Tibial nerve (tissue), 4 donors: Measurements from ENCODE around the gene MYOM3. TPM values are rescaled to one million over a fixed set of nuclear protein-coding genes. Genes with fewer than 3 reads are reported as not detected.

Experiments used
- DNase-seq, 2 donors: peaks; one replicate each; pipeline ENCODE4 v3.0.0-alpha.2; 2019; ENCODE audit warnings: low spot score in 2 of 2
- H3K27ac ChIP-seq, 4 donors: fragments of 200-600 bp; sonication (generic) in 3 of 4; one replicate each; pipeline ENCODE4 v1.5.1; 2017 to 2019; ENCODE audit warnings: mild to moderate bottlenecking in 1 of 4
- H3K27me3 ChIP-seq, 2 donors: fragments of 200-600 bp; sonication (generic) in 1 of 2; one replicate each; pipeline versions ENCODE4 v1.5.1 to v1.6.0; 2017 to 2019
- H3K36me3 ChIP-seq, 3 donors: fragments of 200-600 bp; sonication (generic); one replicate each; pipeline ENCODE4 v1.5.1; 2018 to 2019
- H3K4me1 ChIP-seq, 4 donors: fragments of 200-600 bp; sonication (generic) in 3 of 4; one replicate each; pipeline ENCODE4 v1.5.1; 2017 to 2019
- H3K4me3 ChIP-seq, 4 donors: fragments of 200-600 bp; sonication (generic) in 3 of 4; one replicate each; pipeline ENCODE4 v1.5.1; 2017 to 2019; ENCODE audit warnings: mild to moderate bottlenecking in 1 of 4, moderate library complexity in 1 of 4
- H3K9me3 ChIP-seq, 4 donors: fragments of 200-600 bp; sonication (generic) in 3 of 4; one replicate each; pipeline ENCODE4 v1.5.1; 2017 to 2019
- EP300 ChIP-seq, 2 donors: sonication (generic); formaldehyde crosslinking; IDR thresholded peaks; one replicate each; pipeline ENCODE4 v1.6.1; 2017; ENCODE audit warnings: antibody characterized with exemption in 2 of 2, mild to moderate bottlenecking in 1 of 2
- POLR2A ChIP-seq, 2 donors: fragments of 450-650 bp; IDR thresholded peaks; one replicate each; pipeline ENCODE4 v1.6.1; 2017; ENCODE audit warnings: antibody characterized with exemption in 2 of 2, mild to moderate bottlenecking in 2 of 2, moderate library complexity in 2 of 2
- WGBS, 2 donors: methylation state at CpG; one replicate each; pipeline ENCODE4 v1.1.5; 2018; 5-methylcytosine and 5-hydroxymethylcytosine counted together
- total RNA-seq, 4 donors: library from RNA; depleted of rRNA; stranded (reverse); fragments of >200 nt; gene quantifications; one replicate each; pipeline ENCODE4 v1.1.0, GENCODE V29; 2016
- TF ChIP-seq, protein P1 (sequence below), 5 experiments: fragments of 200-600 bp in 3 of 5; fragments of 450-650 bp in 2 of 5; sonication (generic) in 3 of 5; IDR thresholded peaks; one replicate each; pipeline ENCODE4 v1.5.1; 2016 to 2019; ENCODE audit warnings: antibody characterized with exemption in 5 of 5, mild to moderate bottlenecking in 3 of 5, moderate library complexity in 2 of 5

MYOM3 gene
- total RNA-seq, 4 donors from 2014 or later: 0.20 to 0.60 (median 0.22) TPM; not detected in 1

DNA sequence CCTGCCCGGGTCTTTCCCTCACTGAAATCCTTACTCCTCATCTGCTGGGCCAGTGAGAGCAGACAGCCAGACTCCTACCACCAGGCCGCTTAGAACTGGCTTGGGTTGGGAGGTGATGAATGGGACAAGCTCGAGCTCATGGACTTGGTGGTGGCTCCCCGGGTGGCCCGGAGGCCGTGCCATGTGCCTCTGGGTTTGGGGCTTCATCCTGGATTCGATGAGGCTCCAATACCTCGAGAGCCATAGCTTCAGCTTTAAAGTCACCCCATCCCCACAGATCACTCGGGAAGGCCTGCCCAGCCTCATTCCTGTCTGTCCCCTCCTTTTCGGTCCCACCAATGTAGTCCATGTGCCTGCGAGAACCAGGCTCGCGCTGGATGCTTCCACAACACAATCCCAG is 51.5 kb downstream of the MYOM3 start:
- no peak overlapping the region for H3K4me3 ChIP-seq
- peaks cover 0 to 9% (median 1%) of the 10 kb centered on the region in 4 donors for H3K9me3 ChIP-seq
- 84 to 93% methylated on average over 13 of the region's 13 CpGs for WGBS, 2 donors
- no peak overlapping the region for H3K27ac ChIP-seq
- no peak for DNase-seq
- TF ChIP-seq, protein P1, sequence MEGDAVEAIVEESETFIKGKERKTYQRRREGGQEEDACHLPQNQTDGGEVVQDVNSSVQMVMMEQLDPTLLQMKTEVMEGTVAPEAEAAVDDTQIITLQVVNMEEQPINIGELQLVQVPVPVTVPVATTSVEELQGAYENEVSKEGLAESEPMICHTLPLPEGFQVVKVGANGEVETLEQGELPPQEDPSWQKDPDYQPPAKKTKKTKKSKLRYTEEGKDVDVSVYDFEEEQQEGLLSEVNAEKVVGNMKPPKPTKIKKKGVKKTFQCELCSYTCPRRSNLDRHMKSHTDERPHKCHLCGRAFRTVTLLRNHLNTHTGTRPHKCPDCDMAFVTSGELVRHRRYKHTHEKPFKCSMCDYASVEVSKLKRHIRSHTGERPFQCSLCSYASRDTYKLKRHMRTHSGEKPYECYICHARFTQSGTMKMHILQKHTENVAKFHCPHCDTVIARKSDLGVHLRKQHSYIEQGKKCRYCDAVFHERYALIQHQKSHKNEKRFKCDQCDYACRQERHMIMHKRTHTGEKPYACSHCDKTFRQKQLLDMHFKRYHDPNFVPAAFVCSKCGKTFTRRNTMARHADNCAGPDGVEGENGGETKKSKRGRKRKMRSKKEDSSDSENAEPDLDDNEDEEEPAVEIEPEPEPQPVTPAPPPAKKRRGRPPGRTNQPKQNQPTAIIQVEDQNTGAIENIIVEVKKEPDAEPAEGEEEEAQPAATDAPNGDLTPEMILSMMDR (IDR thresholded peaks at IDR 0.05): no peak
- TF ChIP-seq EP300 (IDR thresholded peaks at IDR 0.05): no peak
- TF ChIP-seq POLR2A (IDR thresholded peaks at IDR 0.05): no peak
- H3K4me1 ChIP-seq: no peaks in the 10 kb centered on the region
- H3K36me3 ChIP-seq: no peaks in the 10 kb centered on the region
- no peaks in the 10 kb centered on the region for H3K27me3 ChIP-seq

DNA sequence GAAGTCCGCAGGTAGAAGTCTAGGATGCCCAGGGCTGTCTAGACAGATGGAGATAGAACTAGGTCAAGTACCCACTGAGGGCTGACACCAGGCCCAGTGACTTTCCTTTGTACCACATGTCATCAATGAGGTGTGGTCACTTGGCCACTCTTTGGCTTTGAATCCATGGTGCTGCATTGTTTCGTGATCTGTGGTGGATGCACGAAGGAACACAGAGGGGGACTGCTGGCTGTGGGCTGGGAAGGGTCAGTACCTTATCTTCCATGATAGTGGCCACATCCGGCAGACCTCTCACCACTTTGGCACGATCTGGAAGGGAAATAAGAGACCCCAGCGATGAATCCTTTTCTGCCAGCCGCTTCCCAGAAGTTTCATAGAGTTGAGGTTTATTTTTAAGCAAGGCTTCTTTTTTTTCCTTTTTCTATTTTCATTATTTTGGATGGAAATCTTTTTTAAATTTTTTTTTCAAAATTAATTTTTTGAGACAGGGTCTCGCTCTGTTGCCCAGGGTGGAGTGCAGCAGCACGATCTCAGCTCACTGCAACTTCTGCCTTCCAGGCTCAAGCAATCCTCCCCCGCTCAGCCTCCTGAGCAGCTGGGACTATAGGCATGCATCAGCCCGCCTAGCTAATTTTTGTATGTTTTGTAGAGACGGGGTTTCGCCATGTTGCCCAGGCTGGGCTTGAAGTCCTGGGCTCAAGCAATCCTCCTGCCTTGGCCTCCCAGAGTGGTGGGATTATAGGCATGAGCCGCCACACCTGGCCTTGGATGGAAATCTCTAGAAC is 53.1 kb downstream of the MYOM3 start:
- no peak for DNase-seq
- 88 to 91% methylated on average over 14 of the region's 14 CpGs for WGBS, 2 donors

DNA sequence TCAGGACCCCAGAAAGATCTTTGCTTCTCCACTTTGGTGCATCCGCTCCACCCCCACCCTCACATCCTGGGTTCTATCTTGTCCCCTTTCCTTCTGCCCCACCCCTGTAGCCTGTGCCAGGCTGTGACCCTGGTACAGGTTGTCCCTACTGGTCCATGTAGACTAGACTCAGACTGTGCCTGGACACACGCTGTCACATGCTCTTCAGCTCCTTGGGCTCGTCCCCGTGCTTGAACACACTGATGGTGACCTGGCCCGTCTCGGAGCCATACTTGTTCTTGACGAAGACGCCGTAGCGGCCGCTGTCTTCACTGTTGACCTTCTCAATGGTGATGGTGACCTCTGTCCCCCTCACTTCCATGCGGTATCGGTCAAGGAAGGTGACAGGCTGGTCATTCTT is 54.8 kb downstream of the MYOM3 start:
- 92 to 93% methylated on average over 13 of the region's 13 CpGs for WGBS, 2 donors
- H3K9me3 ChIP-seq: no peaks in the 10 kb centered on the region
- H3K36me3 ChIP-seq: no peaks in the 10 kb centered on the region
- no peaks in the 10 kb centered on the region for H3K4me1 ChIP-seq
- no peak for TF ChIP-seq POLR2A (IDR thresholded peaks at IDR 0.05)
- TF ChIP-seq EP300 (IDR thresholded peaks at IDR 0.05): no peak
- TF ChIP-seq, protein P1 (IDR thresholded peaks at IDR 0.05): no peak
- no peak overlapping the region for H3K4me3 ChIP-seq
- no peaks in the 10 kb centered on the region for H3K27me3 ChIP-seq
- no peak for DNase-seq
- H3K27ac ChIP-seq: no peak overlapping the region

More for the DNA sequence above, 53.1 kb downstream of the MYOM3 start:
- Histone ChIP-seq H3K36me3 (no peaks in the 10 kb centered on the region), H3K27me3 (no peaks in the 10 kb centered on the region), H3K4me3 (no peak overlapping the region), H3K4me1 (no peaks in the 10 kb centered on the region), H3K9me3 (peaks cover 0 to 9% (median 1%) of the 10 kb centered on the region in 4 donors), H3K27ac (no peak overlapping the region)
- no peak for TF ChIP-seq EP300 (IDR thresholded peaks at IDR 0.05)

DNA sequence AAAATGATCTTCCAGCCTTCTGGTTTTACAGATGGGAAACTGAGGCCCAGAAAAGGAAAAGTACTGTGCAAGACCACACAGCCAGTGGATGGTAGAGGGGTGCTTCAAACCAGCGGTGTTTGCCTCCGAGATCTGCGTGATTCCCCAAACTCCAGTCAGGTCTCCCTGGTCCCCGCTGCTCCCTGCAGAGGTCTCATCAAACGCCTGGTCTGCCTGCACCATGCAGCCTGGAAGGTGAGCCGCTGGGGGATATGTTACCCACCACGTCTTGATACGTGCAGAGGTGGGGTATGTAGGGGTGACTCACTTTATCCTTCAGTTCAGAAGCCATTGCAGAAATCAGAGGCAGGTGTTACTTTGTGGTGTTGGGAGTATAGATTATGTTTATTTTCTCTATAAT is 56.3 kb downstream of the MYOM3 start:
- TF ChIP-seq POLR2A (IDR thresholded peaks at IDR 0.05): no peak
- no peak for TF ChIP-seq EP300 (IDR thresholded peaks at IDR 0.05)
- TF ChIP-seq, protein P1 (IDR thresholded peaks at IDR 0.05): no peak
- no peak for DNase-seq
- Histone ChIP-seq H3K4me3 (no peak overlapping the region), H3K9me3 (no peaks in the 10 kb centered on the region), H3K27me3 (no peaks in the 10 kb centered on the region), H3K4me1 (no peaks in the 10 kb centered on the region), H3K27ac (no peak overlapping the region), H3K36me3 (no peaks in the 10 kb centered on the region)
- 72 to 78% methylated on average over 8 of the region's 8 CpGs for WGBS, 2 donors

DNA sequence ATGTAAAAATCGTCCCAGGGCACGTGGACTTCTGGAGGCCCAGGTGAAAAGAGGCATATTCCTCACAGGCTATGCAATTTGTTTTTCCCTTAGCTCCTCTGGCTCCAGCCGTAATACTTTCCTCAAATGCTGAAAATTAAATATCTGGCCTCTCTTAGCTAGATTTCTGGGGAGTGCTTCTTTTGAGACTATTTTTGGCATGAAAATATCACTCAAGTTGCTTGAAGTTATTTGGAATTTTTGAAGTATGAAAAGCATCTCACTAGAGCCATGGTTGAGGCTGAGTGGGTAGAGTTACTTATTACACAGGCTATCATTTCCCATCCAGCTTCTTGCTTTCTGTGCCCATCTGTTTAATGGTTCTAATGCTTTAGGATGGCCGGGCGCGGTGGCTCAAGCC is 59.7 kb downstream of the MYOM3 start:
- WGBS, 2 donors: 40 to 53% methylated on average over 6 of the region's 6 CpGs
- DNase-seq: no peak
- H3K36me3 ChIP-seq: no peaks in the 10 kb centered on the region
- TF ChIP-seq POLR2A (IDR thresholded peaks at IDR 0.05) (no peak), EP300 (IDR thresholded peaks at IDR 0.05) (no peak)
- TF ChIP-seq, protein P1 (IDR thresholded peaks at IDR 0.05): no peak
- no peak overlapping the region for H3K4me3 ChIP-seq
- no peaks in the 10 kb centered on the region for H3K27me3 ChIP-seq
- H3K27ac ChIP-seq: no peak overlapping the region
- H3K9me3 ChIP-seq: no peaks in the 10 kb centered on the region
- peaks cover 0 to 1% (median 0%) of the 10 kb centered on the region in 4 donors for H3K4me1 ChIP-seq
